SK-N-DZ (cell line): ENCODE measurements around the gene SUSD6.
"Not testable (repeated sequence)": the region's sequence is repeated elsewhere in the genome, so short reads cannot be mapped to it uniquely, and the experiment has no call there.

Experiments used
- DNase-seq: peaks from one replicate; pipeline ENCODE4 v3.0.0-alpha.2; 2015; ENCODE audit warnings: low spot score

Gene SUSD6

DNA sequence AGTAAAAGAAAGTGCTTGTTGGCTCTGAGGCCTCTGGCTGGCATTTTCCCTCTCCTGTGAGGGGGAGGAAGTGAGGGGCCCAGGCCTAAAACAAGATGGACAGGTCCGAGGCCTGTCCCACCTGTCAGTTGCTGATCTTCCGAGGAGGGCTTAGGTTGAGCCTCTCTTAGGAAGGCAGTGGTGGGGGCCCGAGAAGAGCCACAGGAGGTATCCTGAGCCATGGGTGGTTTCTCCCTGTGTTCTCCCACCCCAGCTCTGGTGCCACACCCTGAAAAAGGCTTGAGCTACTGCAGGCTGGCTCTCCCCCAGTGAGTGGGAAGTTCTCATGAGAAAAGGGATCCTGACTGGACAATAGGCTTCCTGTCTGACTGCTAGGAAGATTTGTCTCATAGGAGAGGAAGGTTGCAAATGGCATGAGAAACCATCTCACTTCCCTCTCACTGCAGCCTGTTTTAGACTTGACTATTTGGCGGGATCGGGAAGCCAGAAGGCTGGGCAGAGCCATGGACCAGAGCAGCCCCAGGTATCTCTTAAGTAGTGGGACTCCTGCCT lies 83.4 kb downstream of the SUSD6 start:
- DNase-seq = no peak

DNA sequence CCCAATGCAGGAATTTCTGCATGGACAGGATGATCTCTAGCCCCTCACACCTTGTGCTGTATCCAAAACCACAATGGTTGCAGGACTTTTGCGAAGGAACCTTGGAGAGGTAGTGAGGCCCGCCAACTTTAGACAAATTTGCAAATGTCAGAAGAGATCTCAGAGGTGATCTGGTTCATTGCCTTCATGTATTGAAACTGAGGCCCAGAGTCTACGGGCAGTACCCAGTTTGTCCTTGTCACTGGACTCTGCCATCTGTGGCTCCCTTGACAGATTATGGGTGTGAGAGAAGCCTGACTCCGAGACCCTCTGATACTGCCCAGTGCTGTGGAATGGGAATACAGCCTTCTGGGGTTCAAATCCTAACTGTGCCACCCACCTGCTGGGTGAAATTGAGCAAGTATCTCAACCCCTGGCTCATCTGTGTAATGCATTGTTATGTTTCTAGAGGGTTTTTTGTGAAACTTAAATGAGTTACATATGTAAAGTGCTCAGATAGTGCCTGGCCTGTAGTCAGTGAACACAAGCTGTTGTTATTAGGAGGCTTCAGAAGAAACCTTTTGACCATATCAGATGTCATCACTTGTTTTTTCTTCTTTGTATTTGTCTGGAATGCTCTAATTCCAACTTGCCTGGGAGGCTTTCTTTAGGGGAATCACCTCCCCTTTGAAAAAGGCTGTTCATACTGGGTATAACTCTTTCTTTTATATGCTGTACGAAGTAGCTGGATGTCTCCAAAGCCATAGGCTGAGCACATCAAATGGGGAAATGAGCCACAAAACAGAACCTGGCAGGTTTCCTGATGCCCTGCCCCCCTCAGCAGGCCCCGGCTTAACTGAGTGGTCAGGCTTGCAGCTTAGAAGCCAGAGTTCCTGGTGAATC lies 84.2 kb downstream of the SUSD6 start:
- DNase-seq = no peak

DNA sequence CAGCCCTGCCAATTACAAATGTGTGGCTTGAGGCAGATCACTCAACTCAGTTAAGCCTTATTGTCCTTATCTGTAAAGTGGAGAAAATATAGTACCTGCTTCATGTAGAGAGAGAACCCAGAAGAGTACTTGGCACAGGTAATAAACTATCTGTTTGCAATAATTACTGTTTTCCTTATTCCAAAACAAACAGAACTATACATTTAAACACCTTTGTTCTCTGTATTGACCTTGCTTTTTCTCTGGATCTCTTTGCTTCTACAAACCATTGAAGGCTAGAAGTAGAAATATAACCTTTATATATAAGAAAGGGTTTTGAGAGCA lies 84.8 kb downstream of the SUSD6 start:
- no peak for DNase-seq

DNA sequence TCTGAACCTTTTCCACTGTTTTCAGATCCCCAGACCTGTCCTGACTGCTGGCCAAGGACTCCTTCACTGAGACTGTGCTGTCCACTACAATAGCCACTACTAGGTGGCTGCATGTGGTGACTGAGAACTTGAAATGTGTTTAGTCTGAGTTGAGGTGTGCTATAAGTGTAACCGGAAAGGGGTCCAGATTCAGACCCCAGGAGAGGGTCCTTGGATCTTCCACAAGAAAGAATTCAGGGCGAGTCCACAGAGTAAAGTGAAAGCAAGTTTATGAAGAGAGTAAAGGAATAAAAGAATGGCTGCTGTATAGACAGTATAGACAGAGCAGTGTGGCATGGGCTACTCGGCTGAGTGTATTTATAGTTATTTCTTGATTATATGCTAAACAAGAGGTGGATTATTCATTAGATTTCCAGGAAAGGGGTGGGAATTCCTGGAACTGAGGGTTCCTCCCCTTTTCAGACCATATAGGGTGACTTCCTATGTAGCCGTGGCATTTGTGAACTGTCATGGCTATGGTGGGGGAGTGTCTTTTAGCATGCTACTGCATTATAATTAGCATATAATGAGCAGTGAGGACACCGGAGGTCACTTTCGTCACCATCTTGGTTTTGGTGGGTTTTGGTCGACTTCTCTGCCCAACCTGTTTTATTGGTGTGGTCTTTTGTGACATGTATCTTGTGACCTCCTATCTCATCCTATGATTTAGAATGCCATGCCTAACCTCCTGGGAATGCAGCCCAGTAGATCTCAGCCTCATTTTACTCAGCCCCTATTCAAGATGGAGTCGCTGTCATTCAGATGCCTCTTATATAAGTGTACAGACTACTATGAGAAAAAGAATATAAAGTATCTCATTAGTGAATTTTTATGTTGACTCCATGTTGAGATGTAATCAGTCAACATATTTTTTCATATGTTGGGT lies 85.5 kb downstream of the SUSD6 start:
- DNase-seq = no peak

DNA sequence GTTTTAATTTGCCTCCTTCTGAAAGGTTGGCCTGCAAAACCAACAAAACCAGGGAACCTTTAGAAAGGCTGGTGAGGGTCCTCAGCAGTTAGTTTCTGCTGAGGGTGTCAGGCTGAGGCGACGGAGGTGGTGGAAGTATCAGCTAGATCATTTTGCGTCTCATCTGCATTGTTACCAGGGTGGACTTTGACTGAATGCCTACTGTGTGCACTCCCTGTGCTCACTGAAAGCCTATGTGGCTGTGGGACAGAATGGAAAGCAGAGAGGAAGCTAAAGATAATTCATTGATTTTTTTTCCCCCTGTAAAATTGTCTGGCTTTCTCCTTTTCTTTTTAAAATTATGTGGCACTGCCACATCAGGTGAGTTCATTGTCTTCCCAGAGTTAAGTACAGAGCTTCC lies 87.2 kb downstream of the SUSD6 start:
- DNase-seq = no peak

DNA sequence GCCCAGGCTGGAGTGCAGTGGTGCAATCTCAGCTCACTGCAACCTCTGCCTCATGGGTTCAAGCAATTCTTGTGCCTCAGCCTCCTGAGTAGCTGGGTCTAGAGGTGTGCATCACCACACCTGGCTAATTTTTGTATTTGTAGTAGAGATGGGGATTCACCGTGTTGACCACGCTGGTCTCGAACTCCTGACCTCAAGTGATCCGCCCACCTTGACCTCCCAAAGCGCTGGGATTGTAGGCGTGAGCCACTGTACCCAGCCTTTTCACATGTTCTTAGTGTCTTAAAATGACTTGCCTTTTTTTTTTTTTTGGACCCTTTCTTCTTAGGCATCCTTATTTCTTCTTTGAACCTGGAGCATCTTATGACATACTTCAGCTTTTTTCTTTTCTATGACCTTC lies 87.8 kb downstream of the SUSD6 start:
- not testable (repeated sequence) for DNase-seq

DNA sequence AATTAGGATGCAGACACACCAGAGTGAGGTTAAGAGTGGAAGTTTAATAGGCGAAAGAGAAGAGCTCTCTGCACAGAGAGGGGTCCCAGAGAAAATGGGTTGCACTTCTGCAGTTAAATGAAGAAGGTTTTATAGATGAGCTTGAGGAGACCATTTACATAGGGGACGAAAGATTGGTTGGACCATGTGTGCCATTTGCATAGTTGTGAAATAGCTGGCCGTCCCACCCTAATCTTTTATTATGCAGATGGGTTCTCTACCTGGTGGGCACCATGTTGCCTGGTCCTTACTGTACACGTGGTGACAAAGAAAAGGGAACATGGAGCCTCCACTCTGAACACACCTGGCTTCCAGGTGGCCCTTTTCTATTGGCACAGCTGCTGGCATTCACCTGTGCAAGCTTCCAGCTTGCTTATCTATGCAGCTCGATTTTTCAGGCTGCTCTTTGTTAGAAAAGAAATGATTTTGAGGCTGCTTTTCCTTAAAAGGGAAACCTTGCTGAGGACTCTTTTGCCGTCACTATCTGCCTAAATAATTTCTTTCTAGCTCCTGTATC lies 88.4 kb downstream of the SUSD6 start:
- DNase-seq = no peak

DNA sequence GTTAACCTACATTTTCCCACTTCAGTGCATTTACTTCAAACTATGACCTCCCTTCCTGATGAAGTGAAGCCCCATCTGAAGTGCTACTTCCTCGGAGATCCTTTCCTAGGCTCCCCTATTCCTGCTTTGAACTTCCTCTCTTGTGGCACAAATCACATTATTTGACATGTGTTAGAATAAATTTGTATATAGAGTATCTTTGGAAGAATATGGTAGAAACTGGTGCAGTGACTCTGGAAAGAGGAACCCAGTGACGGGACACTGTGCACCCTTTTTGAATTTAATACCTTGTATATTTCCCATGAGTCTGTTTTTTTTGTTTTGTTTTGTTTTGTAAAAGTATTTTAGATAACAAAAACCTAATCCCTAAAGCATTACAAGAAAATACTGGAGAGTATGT lies 89.2 kb downstream of the SUSD6 start:
- no peak for DNase-seq

DNA sequence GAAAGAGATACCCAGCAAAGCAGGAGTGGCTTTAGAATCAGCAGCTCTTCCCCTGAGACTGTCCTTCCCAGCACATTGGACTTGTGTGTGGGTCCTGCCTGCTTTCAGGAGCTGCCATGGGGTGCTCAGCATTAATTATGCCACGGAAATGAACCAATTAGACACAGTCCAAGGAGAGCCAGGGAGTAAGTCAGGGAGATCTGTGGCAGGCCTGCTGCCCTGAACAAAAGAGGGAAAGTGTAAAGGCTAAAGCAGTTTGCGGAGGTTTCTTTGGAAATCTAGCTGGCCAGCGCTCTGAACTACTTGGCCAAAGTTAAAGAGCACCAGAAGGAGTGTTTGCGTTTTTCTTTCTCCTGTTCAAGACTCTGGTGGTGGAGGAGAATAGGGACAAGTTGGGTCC lies 89.9 kb downstream of the SUSD6 start:
- DNase-seq = no peak

DNA sequence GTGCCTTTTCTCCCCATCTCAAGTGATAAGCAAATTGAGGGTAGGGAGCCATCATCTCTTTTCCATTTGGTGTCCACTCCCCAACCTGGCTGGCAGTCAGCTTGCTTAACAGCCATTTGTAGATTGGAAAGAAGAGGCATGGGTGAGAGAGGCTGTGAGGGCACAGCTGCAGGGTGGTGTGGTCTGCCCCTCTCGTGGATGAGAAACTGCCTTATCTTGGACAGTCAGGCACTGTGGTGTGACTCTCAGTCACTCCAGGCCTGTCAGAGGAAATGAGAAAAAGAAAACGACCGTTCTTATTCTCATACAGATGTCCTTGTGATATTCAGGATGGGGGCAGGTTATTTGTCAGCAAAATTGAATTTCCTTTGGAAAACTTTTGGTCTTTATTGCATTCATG lies 90.5 kb downstream of the SUSD6 start:
- no peak for DNase-seq

DNA sequence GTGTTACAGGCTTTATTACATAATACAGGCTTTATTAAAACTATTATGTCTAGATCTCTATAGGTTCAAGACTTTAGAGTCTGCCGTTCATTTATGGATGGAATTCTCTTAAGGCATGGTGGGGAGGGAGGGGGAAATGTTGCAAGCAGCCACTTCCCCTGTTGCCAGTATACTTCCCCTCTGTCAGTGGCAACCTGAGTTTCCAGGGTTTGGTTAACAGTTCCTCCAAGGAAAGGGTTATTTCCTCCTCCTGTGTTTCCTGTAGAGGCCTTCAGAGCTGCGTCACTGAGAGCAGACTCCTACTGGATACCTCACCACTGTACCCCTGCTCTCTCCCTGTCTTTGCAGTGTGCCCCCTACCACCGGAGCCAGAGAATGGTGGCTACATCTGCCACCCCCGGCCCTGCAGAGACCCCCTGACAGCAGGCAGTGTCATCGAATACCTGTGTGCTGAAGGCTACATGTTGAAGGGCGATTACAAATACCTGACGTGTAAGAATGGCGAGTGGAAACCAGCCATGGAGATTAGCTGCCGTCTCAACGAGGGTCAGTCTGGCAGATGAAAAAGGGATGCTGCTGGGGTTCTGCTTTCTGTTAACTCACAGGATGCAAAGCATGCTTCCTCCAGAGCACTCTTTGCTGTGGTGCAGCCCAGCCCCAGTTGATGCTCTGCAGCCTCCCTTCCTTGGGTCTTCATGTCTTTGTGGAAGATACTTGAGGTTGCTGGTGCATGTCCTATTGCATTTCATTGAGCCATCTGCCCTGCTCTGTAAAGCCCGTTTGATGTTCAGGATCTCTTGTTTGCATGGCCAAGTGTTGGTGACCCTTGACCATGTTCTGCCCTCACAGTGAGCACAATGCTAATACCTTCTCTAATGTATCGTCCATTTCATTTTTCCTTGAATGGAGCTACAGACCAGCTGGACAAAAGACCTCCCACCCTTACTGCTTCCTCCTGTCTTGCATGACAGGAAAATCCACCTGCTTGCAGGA lies 91.9 kb downstream of the SUSD6 start:
- DNase-seq = no peak

DNA sequence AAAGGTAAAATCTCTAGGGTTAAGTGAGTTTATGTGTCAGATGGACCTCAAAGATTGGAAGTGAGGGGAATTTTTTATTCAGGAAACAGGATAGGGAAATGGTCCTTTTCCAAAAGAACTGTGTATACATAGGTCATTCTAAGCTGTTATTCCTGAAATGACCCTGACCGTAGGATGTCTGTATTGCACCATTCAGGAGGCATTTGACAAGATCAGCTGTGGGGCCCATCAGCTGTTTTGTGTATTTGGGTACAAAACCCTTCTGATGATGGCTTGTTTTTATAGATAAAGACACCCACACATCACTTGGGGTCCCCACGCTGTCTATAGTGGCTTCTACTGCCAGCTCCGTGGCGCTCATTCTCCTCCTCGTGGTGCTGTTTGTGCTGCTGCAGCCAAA lies 92.9 kb downstream of the SUSD6 start:
- DNase-seq = no peak

DNA sequence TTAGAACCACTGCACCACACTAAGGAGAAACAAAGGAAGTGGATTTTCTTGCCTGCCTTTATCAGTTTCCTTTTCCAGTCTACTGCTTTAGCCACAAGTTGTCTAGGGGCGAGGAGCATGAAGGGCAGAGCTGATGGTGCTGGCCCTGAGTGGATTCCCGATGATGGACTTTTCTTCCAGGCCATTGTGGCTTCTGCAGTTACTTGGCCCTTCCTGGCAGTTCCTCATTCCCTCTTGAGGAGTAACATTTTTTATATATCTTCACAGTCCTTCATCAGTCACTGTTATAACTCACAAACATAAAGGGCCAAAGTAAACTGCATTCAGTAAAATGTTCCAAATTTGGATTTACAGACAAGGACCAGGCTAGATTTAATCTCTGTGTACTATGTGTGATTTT lies 94.3 kb downstream of the SUSD6 start:
- no peak for DNase-seq

DNA sequence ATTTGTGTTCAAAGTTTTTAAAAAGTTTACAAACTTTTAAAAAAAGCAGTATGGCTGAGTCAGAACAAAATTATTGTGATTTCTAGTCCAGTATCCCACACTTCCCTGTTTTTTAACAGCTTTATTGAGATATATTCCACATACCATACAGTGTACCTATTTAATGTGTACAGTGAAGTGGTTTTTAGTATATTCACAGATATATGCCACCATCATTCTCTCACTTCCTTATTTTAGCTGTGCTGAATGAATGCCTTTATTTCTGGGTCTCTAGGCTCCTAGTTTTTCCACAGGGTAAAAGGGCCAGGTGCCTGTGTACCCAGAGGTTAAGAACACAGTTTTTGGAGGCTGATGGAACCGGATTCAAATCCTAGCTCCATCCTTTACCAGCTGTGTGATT lies 96.7 kb downstream of the SUSD6 start:
- DNase-seq = no peak

DNA sequence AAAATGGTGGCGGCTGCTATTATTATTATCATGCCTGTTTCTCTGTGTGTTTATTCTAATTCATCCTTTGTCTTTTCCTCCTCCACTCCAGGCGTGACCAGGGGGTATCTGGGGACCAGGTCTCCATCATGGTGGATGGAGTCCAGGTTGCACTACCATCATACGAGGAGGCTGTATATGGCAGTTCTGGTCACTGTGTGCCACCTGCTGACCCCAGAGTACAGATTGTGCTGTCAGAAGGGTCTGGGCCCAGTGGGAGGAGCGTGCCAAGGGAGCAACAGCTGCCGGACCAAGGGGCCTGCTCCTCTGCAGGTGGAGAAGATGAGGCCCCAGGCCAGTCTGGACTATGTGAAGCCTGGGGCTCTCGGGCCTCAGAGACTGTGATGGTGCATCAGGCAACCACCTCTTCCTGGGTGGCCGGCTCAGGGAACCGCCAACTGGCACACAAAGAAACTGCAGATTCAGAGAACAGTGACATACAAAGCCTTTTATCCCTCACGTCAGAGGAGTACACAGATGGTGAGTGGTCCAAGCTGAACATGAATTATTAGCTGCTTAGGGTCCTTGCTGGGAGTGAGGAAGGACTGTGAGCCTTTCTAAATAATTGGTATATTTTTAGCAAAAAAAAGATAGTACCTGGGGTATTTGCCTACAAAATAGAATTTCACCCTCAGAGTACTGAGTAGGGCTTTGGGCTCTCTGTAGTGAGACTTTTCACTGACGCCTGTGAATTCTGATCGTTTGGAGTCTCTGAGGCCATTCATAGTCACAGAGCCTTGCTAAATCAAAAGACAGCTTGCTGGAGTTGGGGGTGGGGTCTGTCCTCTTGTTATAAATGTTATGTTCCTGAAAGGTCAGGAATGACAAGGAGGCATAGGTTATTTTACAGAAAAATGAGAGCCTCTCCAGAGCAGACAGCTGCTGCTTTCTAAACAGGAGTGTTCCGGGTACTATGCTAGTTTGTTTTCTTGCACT lies 97.5 kb downstream of the SUSD6 start:
- DNase-seq = peak; percentile 27

DNA sequence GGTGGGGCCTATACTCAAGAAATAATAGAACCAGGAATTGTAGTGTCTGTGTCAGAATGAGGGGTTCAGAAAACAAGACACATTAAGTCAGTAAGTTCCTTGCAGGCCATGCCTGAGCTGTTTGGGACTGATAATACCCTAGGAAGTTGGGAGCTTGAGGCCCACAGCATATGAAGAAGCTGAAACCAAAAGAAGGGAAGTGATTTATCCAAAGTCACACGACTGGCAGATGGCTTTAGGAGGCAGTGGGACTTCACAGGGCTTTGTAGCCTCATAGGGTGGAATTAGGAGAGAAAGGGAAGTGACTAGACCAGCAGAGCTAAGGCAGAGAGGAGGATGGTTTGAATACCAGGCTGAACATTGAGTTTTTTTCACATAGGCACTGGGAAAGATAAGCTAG lies 99.0 kb downstream of the SUSD6 start:
- no peak for DNase-seq

DNA sequence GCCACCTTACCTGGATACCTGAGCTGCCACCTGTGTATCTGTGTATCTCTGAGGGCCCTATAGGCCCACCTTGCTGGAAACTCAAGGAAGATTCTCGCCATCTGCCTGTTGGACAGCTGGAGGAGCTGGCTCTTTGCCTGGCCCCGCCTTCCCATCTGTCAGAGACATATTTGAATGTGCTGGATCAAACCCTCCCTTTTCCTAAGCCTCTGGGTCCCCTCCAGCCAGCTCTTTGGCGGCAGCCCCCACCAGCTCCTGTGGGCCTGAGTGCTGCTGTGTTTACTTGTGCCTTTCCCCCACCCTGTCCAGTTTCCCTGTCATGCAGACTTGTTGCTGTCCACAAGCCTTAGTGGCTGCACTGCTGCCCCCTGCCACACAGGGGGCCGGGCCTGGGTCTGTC lies 99.7 kb downstream of the SUSD6 start:
- peak; percentile 16 for DNase-seq

DNA sequence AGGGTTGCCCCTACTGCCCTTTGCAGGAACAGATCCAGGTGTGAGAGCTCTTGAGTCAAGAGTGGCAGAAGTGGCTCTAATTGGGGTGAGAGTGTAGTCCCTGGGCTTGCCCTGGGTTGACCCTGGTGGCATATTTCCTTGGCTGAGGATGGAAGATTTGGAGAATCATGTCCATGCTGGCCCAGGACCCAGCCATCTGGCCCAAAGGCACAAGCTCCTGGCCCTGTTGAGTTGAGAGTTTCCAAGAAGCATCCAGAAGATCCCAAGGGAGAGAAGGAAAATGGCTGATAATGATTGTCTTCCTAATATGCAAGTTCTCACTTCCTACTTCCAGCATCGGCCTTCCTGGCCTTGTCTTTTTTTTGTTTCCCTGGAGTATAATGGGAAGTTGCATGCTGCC lies 100.1 kb downstream of the SUSD6 start:
- no peak for DNase-seq

DNA sequence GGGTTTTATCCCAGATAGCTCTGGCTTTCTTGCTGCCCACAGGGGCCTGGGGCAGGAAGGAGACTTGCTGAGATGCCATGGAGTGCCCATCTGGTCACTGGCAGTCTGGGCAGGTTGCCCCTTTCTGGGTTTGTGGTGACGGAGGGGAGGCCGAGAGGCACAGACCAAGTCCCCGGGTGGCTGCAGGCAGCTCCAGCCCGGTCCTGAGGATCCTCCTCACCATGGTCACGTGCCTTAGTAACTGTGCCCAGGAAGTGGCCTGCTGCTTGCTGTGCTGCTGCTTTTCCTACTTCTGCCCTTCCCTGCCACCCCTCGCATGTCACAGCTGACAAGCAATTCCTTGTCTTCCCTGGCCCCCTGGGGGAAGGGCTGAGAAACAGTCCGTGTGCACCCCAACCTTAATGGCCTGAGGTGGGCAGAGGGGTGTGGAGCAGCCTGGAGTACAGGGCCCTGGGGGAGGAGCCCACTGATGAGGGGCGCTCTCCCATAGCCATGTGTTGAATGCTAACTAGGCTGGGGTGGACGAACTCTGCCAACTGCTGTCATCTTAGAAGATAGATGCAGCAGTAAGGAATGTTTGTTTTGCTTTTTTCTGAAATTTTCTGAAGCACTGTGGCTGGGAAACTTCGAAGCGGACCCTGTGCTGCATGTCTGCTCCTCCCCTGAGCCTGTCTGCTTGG lies 100.6 kb downstream of the SUSD6 start:
- no peak for DNase-seq
